CD14-positive monocyte (primary cell): ENCODE data around the gene SLC37A1. TPM values are rescaled to one million over a fixed set of nuclear protein-coding genes. Genes with fewer than 3 reads are reported as not detected.

Source experiments
- DNase-seq, 3 donors: peaks; one replicate each; pipeline ENCODE4 v3.0.0-alpha.2; 2011 to 2022
- H2AFZ ChIP-seq: 2 replicates; pipeline ENCODE4 v1.6.0; 2012; ENCODE audit warnings: mild to moderate bottlenecking, low read depth, low read length, inconsistent platforms; ENCODE audit not compliant: insufficient read depth, poor library complexity, severe bottlenecking
- H3K27ac ChIP-seq, 2 donors: 1 replicate in 1 of 2; 2 replicates in 1 of 2; pipeline ENCODE4 v1.5.1; 2012 to 2013; ENCODE audit warnings: low read length in 2 of 2, control low read depth in 1 of 2, inconsistent platforms in 1 of 2, low read depth in 1 of 2, mild to moderate bottlenecking in 1 of 2
- H3K27me3 ChIP-seq, 2 donors: one replicate each; pipeline versions ENCODE4 v1.6.0 to v1.6.1; 2011 to 2013; ENCODE audit warnings: low read length in 2 of 2; ENCODE audit not compliant: control insufficient read depth in 2 of 2, insufficient read depth in 2 of 2
- H3K36me3 ChIP-seq, 2 donors: replicated peaks in 1 of 2; 1 replicate in 1 of 2; 2 replicates in 1 of 2; pipeline versions ENCODE4 v1.5.1 to v1.6.1; 2012 to 2013; ENCODE audit warnings: low read length in 2 of 2, control low read depth in 1 of 2, inconsistent platforms in 1 of 2, mild to moderate bottlenecking in 1 of 2; ENCODE audit not compliant: insufficient read depth in 2 of 2, control insufficient read depth in 1 of 2
- H3K4me1 ChIP-seq, 2 donors: 1 replicate in 1 of 2; 2 replicates in 1 of 2; pipeline versions ENCODE4 v1.5.1 to v1.6.1; 2012 to 2013; ENCODE audit warnings: low read length in 2 of 2, control low read depth in 1 of 2, inconsistent platforms in 1 of 2, mild to moderate bottlenecking in 1 of 2, moderate library complexity in 1 of 2; ENCODE audit not compliant: insufficient read depth in 2 of 2, control insufficient read depth in 1 of 2
- H3K4me2 ChIP-seq: replicated peaks from 2 replicates; pipeline ENCODE3; 2012; ENCODE audit warnings: low read length, moderate library complexity, mild to moderate bottlenecking; ENCODE audit not compliant: poor library complexity, severe bottlenecking; ENCODE audit errors: extremely low read depth
- H3K4me3 ChIP-seq, 3 experiments: fragments of 200-600 bp in 1 of 3; sonication (generic) in 1 of 3; replicated peaks in 1 of 3; 1 replicate in 2 of 3; 2 replicates in 1 of 3; pipeline ENCODE4 v1.5.1; 2011 to 2013; ENCODE audit warnings: low read length in 3 of 3, mild to moderate bottlenecking in 3 of 3, control low read depth in 2 of 3, low read depth in 2 of 3, inconsistent platforms in 1 of 3, moderate library complexity in 1 of 3
- H3K79me2 ChIP-seq: 2 replicates; pipeline ENCODE4 v1.6.0; 2012; ENCODE audit warnings: mild to moderate bottlenecking, control low read depth, inconsistent platforms, low read length, moderate library complexity; ENCODE audit not compliant: insufficient read depth
- H3K9ac ChIP-seq: 2 replicates; pipeline ENCODE4 v1.6.0; 2017; ENCODE audit warnings: low read length, mild to moderate bottlenecking; ENCODE audit not compliant: insufficient read depth, poor library complexity, severe bottlenecking
- H3K9me3 ChIP-seq, 2 donors: replicated peaks in 1 of 2; 1 replicate in 1 of 2; 2 replicates in 1 of 2; pipeline versions ENCODE4 v1.5.1 to v1.6.1; 2012 to 2013; ENCODE audit warnings: low read length in 2 of 2, control low read depth in 1 of 2; ENCODE audit not compliant: control insufficient read depth in 1 of 2, insufficient read depth in 1 of 2
- H4K20me1 ChIP-seq: 2 replicates; pipeline ENCODE4 v1.6.0; 2012; ENCODE audit warnings: mild to moderate bottlenecking, low read length, control low read depth, moderate library complexity; ENCODE audit not compliant: insufficient read depth
- H3K27ac Mint-ChIP-seq, 7 donors: one replicate each; pipeline ENCODE4 v1.8.0; 2020; ENCODE audit warnings: mild to moderate bottlenecking in 7 of 7, mixed read lengths in 7 of 7, moderate library complexity in 6 of 7, inconsistent platforms in 2 of 7
- H3K27me3 Mint-ChIP-seq, 3 donors: one replicate each; pipeline ENCODE4 v1.8.0; 2021 to 2022; ENCODE audit warnings: low read depth in 3 of 3, mild to moderate bottlenecking in 3 of 3, mixed read lengths in 3 of 3, moderate library complexity in 3 of 3, inconsistent platforms in 1 of 3
- H3K36me3 Mint-ChIP-seq, 2 donors: one replicate each; pipeline ENCODE4 v1.8.0; 2020; ENCODE audit warnings: mixed read lengths in 2 of 2, inconsistent platforms in 1 of 2, mild to moderate bottlenecking in 1 of 2
- H3K4me1 Mint-ChIP-seq: one replicate; pipeline ENCODE4 v1.8.0; 2020; ENCODE audit warnings: mild to moderate bottlenecking, mixed read lengths
- H3K4me3 Mint-ChIP-seq, 2 donors: one replicate each; pipeline ENCODE4 v1.8.0; 2020; ENCODE audit warnings: mild to moderate bottlenecking in 2 of 2, mixed read lengths in 2 of 2, moderate library complexity in 1 of 2
- H3K9me3 Mint-ChIP-seq, 7 donors: one replicate each; pipeline ENCODE4 v1.8.0; 2020 to 2022; ENCODE audit warnings: mixed read lengths in 7 of 7, mild to moderate bottlenecking in 6 of 7, moderate library complexity in 6 of 7, inconsistent platforms in 2 of 7
- WGBS: methylation state at CpG from one replicate; pipeline ENCODE4 v1.1.5; 2013; ENCODE audit warnings: missing lambda C conversion rate; ENCODE audit not compliant: insufficient coverage; 5-methylcytosine and 5-hydroxymethylcytosine counted together
- intact Hi-C, 2 donors: fragments of 100-400 bp; cut with micrococcal nuclease; formaldehyde crosslinking; loops; one replicate each; pipeline versions ENCODE4 v1.15.0 to v1.15.1; 2023
- polyA plus RNA-seq, 3 donors: library from polyadenylated mRNA; depleted of rRNA in 1 of 3; unstranded in 2 of 3; stranded (reverse) in 1 of 3; fragments of 300-500 nt in 2 of 3; fragments of >200 nt in 1 of 3; fragmentation: Illumina TruSeq in 2 of 3; gene quantifications; 1 replicate in 2 of 3; 2 replicates in 1 of 3; pipeline ENCODE4 v1.2.3, GENCODE V29; 2012 to 2021
- TF ChIP-seq, protein P1 (sequence below): fragments of 200-600 bp; IDR thresholded peaks from one replicate; pipeline ENCODE4 v1.8.0; 2022; ENCODE audit warnings: antibody characterized with exemption, mild to moderate bottlenecking

Gene SLC37A1
- polyA plus RNA-seq, 3 donors, result 2.7 to 12.4 (median 4.3) TPM

DNA sequence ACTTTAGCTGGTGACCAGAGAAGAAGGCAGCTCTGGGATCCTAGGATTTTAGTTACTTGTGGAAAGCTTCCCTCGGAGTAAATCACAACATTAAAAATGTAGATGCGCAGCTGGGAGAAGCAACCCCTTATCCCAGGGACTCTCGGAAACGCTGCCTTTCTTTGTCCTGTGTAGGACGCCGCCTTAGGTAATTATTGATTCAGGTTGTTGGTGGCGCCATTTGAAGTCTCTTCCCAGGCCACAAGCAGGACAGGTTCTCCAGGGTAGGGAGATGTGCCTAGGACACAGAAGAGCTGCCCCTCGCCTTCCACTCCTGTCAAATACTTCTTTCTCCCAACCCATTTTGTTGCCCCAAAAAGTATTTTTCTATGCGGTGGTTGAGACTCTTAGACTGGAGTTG is 10.3 kb downstream of the SLC37A1 start:
- WGBS, result 83% methylated on average over 6 of the region's 9 CpGs
- Histone ChIP-seq H3K4me2 (no peak overlapping the region), H3K4me1 (peaks cover 26 to 29% of the 10 kb centered on the region in 2 donors), H3K27ac (no peak overlapping the region), H3K4me3 (no peak overlapping the region), H3K79me2 (no peaks in the 10 kb centered on the region), H3K9ac (no peak overlapping the region), H4K20me1 (no peaks in the 10 kb centered on the region), H3K36me3 (peaks cover 22 to 67% of the 10 kb centered on the region in 2 donors), H3K27me3 (no peaks in the 10 kb centered on the region), H3K9me3 (no peaks in the 10 kb centered on the region), H2AFZ (no peak overlapping the region)
- peaks cover 0 to 3% (median 2%) of the 10 kb centered on the region in 3 donors for H3K27me3 Mint-ChIP-seq
- H3K27ac Mint-ChIP-seq, result peak overlapping the region in 6 of 7 donors; percentile 34 to 86 (median 62)
- H3K4me1 Mint-ChIP-seq, result peaks cover 33% of the 10 kb centered on the region
- no peak for DNase-seq
- peaks cover 56 to 82% of the 10 kb centered on the region in 2 donors for H3K36me3 Mint-ChIP-seq
- intact Hi-C loops, result loop anchor here in 1 of 2 donors (10.0 kb wide), 1 partner anchor 219 kb away; no protein-coding TSS in a partner anchor
- no peaks in the 10 kb centered on the region for H3K9me3 Mint-ChIP-seq
- TF ChIP-seq, protein P1, sequence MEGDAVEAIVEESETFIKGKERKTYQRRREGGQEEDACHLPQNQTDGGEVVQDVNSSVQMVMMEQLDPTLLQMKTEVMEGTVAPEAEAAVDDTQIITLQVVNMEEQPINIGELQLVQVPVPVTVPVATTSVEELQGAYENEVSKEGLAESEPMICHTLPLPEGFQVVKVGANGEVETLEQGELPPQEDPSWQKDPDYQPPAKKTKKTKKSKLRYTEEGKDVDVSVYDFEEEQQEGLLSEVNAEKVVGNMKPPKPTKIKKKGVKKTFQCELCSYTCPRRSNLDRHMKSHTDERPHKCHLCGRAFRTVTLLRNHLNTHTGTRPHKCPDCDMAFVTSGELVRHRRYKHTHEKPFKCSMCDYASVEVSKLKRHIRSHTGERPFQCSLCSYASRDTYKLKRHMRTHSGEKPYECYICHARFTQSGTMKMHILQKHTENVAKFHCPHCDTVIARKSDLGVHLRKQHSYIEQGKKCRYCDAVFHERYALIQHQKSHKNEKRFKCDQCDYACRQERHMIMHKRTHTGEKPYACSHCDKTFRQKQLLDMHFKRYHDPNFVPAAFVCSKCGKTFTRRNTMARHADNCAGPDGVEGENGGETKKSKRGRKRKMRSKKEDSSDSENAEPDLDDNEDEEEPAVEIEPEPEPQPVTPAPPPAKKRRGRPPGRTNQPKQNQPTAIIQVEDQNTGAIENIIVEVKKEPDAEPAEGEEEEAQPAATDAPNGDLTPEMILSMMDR, result no peak
- H3K4me3 Mint-ChIP-seq, result no peak overlapping the region

DNA sequence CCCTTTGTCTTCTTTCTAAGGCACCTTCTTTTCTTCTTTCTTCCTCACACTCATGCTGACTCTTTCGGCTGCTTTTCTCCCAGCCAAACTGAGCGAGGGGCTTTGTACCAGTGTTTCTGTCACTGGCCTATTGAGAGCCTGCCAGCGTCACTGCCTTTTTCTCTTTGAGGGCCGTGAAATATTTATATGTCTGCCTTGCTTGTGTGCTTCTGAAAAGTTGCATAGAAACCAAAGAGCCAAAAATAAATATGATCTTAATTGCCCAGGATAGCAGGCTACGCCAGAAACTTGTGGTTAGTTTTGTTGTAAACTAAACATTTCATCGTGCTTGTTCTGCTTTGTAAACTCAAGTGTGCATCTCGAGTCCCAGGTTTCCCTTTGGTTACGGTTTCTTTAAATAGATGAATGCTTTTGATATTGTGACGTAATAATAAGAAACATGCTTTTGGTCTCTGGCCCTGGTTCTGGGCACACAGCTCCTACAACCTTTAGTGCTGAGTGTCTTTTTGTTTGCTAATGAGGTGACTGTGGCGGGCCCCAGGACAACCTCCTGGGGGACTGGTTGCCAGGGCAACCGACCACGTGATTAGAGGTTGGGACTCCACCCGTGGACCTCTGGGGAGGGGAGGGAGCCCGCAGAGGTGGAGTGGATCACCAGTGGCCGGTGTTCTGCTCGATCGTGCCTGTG is 10.8 kb downstream of the SLC37A1 start:
- WGBS, result 9% methylated on average over 14 of the region's 17 CpGs
- TF ChIP-seq, protein P1, result no peak
- Mint-ChIP-seq H3K9me3 (no peaks in the 10 kb centered on the region), H3K36me3 (peaks cover 55 to 81% of the 10 kb centered on the region in 2 donors), H3K4me3 (peak overlapping the region; percentile 47 to 59), H3K27ac (peak overlapping the region; percentile 21 to 86 (median 65)), H3K4me1 (peaks cover 33% of the 10 kb centered on the region), H3K27me3 (peaks cover 0 to 3% (median 2%) of the 10 kb centered on the region in 3 donors)
- peak overlapping the region in 1 of 3 experiments; percentile 4 for H3K4me3 ChIP-seq
- H3K79me2 ChIP-seq, result no peaks in the 10 kb centered on the region
- H3K27ac ChIP-seq, result peak overlapping the region in 1 of 2 donors; percentile 6
- peaks cover 17 to 64% of the 10 kb centered on the region in 2 donors for H3K36me3 ChIP-seq
- no peak overlapping the region for H3K9ac ChIP-seq
- intact Hi-C loops, result loop anchor here in 1 of 2 donors (10.0 kb wide), 1 partner anchor 220 kb away; no protein-coding TSS in a partner anchor
- peak overlapping the region; percentile 11 for H3K4me2 ChIP-seq
- H3K4me1 ChIP-seq, result peaks cover 26 to 29% of the 10 kb centered on the region in 2 donors
- no peaks in the 10 kb centered on the region for H4K20me1 ChIP-seq
- no peak overlapping the region for H2AFZ ChIP-seq
- DNase-seq, result peak; percentile 6 to 25 (median 23)
- no peaks in the 10 kb centered on the region for H3K9me3 ChIP-seq
- no peaks in the 10 kb centered on the region for H3K27me3 ChIP-seq
